Activated CD4-positive, alpha-beta T cell treated with anti-CD3 and anti-CD28 coated beads, Interleukin-2, amount 50 U/mL, for 4 hours (primary cell): ENCODE results near the gene PIP5K1C.

ENCODE experiments used
- DNase-seq, 2 experiments: peaks; one replicate each; pipeline ENCODE4 v3.0.0-alpha.2; 2020

The PIP5K1C gene

DNA sequence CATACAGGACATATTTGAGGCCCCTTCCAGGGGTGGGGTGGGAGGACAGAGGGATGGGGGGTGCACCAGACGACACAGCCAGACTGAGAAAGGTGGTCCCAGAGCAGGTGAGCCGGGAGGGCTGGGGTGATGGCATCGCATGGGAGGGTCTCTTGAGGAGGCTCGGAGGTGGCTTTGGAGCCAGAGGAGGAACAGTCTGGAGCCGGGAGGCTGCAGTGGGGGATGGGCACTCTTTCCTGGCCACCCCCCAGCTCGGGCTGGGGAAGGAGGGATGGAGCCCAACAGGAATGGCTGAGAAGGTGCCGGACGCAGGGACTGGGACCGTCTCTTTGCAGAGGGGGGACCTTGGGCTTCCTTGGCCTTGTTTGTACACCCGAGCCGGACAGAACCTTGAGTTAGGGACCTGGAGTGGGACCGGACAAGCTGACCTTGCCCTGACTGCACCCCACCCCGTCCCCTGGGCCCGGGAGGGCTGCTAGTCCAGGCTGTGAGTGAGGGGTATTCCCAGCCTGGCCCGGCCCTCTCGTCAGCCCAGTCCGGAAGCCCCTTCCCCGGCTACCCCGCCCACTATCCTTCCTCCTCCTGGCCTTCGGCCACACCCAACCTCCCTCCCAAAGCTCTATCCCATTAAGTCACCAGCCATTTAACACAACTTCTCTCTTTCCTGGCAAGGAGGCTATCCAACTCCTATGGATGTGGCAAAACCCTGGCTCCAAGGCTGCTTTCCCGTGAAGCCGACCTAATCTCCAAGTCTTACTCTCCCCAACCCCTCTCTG, 92.8 kb downstream of the PIP5K1C start:
- no peak for DNase-seq

DNA sequence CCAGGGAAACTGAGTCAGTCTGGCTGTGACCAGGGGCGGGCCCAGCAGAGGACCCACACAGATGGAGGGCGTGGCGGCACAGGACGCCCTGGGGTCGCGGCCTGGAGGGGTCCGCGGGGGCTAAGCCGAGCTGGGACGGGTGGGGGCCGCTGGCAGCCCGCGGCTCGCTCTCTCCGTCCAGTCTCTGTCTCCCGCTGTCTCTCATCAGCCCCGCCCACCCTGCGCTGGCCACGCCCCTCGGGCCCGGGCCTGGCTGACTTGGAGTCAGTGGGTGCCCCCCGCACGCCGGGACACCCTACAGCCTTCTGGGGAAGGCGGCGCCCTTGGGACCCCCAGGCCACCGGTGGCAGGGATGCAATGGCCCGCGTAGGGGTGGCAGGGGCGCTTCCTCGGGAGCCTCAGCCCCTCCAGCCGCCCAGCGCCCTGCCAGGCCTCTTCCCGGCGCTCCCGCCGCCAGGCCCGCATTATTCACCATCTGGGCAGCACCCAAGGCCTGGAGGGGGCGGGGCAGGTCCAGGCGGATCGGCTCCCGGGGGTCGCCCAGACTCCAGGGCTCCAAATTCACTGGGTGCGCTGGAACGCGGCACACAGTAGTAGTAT, 93.5 kb downstream of the PIP5K1C start, which contains the start of gene TBXA2R:
TBXA2R (minus strand) TSS at position 186 of the 600 bp plus-strand sequence. CDS start 6,241 bp downstream, outside the sequence.
- DNase-seq: peak; percentile 43 to 46

DNA sequence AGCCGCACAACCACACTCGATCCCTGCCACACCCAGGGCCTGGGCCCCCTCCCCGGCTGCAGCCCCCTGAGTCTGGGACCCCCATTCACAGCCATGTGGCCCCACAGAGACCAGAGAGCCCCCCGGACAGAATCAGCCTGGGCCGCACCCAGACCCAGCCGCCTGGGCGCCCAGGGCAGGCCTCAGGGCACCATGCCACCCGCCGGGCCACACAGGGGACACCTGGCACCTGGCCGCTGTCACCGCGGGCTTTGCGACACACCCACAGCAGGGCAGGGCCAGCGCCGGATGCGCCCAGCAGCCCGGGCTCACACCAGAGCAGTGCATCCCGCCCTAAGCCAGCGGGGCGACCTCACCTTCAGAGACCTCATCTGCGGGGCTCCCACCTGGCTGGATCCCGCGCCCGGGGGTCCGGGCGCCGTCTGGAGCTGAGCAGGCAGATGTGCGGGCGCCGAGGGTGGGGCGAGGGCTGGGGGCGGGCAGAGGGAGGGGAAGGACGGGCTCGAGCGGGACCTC, 94.0 kb downstream of the PIP5K1C start:
- DNase-seq: no peak

DNA sequence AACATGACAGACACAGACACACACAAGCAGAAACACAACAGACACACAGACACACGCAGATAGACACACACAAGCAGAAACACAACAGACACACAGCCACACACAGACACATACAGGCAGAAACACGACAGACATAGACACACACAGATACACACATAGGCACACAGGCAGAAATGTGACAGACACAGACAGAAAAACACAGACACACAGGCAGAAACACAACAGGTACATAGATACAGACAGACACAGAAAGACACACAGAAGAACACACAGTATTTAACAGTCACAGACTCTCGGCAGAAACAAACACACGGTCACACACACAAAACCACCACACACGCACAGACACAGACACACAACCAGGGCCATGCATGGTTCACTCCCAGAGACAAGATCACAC, 94.5 kb downstream of the PIP5K1C start:
- no peak for DNase-seq

DNA sequence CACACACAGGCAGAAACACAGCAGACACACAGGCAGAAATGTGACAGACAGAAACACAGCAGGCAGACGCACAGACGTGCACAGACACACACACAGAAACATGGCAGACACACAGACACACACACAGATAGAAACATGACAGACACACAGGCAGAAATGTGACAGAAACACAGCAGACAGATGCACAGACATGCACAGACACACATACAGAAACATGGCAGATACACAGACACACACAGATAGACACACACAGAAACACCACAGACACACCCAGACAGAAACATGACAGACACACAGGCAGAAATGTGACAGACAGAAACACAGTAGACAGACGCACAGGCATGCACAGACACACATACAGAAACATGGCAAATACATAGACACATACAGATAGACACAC, 94.9 kb downstream of the PIP5K1C start:
- DNase-seq: no peak

DNA sequence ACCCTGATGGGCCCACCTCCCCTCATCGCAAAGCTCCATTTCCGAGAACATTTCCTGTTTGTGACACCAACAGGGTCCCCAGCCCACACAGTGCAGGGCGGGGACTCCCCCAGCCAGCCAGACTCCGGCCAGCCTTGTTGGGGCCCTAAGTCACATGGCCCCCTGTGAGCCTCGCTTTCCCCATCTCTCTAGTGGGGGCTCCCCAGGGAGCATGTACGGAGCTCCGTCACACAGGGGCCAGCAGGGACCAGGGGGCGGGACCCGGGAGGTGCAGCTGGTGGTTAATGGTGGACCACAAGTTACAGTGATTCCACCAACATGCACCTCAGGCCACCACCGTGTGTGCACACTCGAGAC, 95.3 kb downstream of the PIP5K1C start:
- DNase-seq: no peak

DNA sequence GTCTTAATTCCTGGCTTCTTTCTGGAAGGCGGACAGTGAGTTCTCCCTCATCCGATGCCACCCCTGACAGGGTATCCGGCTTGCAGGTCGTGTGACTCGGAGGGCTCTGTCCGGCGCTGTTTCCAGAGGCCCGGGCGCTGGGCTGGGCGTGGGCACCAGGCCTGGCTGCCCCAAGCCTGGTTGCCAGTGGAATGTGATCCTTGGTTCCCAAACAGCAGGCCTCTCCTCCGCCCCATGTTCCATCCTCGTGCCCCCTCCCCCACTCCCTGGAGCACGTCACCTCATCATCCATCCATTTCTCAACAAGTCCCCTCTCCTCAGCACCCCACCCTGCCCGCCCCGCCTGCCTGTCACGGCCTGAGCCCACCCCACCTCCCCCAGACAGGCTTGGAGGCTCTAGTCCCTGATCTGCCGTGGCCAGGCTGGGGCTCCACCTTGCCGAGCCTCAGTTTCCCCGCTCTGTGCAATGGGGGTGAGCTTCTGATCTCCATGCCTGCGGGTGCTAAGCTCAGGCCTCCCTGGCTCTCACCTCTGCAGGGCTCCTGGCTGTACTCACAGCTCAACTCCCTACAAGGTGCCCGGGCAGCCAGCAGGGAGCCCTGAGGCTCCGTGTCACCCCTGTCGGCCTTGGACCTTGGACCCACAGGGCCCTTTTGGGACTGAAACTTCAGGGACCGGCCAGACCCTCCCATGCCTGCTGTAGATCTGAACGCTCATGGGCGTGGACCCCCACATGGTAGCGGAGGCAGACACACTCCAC, 95.9 kb downstream of the PIP5K1C start:
- no peak for DNase-seq

DNA sequence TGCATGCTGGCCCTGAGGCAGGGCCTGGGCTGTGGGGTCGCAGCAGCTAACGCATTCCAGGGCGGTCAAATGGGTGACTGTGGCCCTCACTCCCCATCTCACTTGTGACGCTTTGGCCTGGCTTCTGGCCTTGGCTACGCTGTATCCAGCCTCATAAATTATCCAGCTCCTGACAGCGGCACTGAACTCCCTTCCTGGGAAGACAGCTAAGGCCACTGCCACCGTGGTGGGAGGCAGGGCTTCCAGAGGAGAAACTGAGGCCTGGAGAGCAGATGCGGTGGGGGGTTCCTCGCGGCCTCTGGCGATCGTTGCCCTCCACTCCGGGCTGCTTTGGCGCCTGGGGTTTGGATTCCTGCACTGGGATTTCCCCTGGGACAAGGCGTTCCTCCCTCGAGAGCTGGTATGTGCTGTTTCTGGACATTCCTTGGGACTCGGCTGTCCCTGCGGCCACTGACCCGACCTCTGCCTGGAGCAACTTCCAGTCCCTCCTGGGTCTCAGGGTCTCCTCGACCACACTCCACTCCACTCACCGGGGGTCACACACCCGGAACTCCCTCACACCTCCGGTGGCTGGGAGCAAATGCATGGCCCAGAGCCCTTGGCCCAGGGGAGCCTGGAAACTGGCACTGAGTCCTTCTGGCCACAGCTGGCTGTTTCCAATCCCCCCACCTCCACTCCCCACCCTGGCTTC, 97.0 kb downstream of the PIP5K1C start:
- DNase-seq: no peak

DNA sequence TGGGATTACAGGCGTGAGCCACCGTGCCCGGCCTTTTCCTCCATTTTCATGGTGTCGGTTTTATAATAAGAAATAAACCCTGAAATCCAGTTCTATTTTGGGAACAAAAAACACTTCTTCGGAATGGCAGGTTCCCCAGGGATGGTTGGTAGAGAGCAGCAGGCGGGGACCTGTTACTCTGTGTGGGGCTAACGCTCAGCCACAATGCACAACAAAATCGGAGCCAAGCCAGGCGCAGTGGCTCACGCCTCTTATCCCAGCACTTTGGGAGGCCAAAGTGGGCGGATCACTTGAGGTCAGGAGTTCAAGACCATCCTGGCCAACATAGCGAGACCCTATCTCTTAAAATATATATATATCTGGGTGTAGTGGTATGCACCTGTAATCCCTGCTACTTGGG, 99.2 kb downstream of the PIP5K1C start:
- DNase-seq: no peak

DNA sequence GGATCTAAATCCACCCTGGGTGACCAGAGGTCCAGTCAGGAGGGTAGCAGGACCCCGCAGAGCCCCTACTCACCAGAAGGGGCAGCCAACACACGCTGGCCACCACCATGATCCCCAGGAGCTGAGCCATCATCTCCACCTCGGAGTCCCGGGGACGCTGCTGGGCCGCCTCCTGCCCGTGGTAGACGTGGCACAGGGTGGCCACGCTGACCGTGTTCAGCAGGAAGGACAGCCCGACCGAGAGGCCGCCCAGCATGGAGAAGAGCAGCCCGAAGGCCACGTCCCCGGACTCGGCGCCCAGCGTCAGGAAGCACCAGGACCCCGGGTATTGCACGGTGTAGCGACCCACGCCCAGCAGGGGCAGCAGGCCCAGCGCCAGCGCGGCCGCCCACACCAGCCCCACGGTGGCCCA, 100.5 kb downstream of the PIP5K1C start:
- DNase-seq: no peak

DNA sequence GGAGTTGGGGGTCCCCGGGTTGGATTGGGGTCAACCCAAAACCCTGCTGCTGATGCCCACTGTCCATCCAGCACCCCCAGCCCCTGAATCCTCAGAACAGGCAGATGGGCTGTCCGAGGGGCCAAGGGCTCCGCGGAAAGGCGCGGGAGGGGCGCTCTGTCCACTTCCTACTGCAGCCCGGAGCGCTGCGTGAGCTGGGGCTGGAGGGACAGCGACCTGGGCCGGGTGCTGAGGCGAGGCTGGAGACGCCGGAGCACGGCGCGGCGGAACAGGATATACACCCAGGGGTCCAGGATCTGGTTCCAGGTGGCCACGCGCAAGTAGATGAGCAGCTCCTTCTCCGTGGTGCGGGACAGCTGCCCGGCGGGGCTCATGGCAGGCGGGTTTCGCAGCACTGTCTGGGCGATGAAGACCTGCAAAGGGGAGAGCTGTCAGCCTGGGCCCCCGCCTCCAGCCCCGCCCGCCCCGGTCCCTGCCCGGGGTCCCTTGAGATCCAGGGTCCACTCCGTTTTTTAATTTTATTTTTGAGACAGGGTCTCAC, 104.7 kb downstream of the PIP5K1C start:
- no peak for DNase-seq

DNA sequence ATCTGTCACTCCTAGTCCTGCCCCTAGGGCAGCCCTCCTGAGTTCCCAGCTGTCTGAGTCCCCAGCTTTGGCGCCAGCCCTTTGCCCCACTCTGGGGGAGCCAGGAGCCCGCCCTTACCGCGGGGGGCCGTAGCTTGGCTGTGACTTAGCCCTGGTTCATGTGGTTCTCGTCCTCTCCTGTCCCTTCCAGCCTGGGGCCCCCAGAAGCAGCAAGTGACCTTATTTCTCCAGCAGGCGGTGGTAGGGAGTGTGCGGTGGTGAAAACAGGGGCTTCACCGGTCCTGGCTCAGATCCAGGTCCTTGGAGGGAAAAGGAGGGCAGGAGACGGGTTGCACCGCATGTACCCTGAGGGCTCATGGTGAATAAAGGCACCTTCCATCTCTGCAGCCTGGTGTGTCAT, 107.1 kb downstream of the PIP5K1C start:
- no peak for DNase-seq

DNA sequence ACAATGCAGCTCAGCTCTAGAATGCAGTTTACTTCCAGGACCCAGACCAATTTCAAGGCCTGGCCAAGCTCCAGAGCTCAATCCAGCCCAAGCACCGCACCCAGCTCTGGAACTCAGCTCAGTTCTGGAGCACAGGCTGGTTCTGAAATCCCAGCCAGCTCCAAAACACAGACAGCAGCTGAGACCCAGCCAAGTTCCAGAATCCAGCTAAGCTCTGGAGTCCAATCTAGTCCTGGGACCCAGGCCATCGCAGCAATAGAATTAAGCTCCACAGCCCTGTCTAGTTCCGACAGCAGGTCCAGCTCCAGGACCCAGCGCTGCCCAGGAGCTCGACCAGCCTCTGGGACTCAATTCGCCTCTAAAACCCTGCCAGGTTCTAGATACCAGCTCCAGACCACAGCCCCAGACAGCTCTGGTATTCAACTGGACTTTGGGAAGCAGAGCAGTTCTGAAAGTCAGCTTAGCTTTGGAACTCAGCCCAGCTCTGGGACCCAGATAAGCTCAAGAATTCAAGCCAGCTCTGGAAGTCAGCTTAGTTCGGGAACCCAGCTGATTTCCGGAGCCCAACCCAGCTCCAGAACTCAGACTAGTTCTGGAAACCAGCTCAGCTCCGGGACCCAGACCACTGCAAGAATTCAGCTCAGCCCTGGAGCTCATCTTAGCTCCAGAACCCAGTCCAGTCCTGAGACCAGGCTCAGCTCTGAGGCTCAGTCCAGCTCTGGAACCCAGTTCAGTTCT, 108.2 kb downstream of the PIP5K1C start:
- no peak for DNase-seq

DNA sequence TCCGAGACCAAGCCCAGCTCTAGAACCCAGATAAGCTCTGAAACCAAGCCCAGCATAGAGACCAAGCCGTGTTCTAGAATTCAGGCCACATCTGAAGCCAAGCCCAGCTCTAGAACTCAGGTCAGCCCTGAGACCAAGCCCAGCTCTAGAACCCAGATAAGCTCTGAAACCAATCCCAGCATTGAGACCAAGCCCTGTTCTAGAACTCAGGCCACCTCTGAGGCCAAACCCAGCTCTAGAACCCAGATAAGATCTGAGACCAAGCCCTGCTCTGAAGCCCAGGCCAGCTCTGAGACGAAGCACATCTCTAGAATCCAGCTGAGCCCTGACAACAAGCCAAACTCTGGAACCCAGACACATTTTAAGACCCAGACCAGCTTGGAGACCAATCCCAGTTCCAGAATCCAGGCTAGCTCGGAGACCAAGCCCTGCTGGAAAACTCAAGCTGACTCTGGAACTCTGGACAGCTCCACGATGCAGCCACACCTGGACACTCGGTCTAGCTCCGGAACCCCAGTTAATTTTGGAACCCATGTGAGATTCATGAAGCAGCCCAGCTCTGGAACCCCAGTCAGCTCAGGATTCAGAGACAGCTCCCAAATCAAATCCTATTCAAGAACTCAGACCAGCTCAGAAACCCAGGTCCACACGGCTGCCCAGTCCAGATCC, 109.1 kb downstream of the PIP5K1C start:
- DNase-seq: no peak

DNA sequence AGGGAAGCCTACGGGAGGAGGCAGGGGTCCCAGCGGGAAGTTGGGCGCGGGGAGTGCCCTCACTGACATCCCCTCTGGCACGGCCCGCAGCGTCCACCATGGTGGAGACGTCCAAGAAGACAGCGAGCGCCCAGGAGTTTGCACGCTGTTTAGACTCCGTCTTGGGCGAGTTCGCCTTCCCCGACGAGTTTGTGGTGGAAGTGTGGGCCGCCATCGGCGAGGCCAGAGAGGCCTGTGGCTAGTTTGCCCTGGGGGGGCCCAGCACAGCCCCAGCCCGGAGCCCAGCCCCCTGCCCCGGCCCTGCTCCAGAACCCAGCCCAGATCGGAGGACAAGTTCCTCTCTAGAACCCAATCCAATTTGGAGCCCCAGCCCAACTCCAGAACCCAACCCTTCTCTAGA, 110.3 kb downstream of the PIP5K1C start:
- no peak for DNase-seq

DNA sequence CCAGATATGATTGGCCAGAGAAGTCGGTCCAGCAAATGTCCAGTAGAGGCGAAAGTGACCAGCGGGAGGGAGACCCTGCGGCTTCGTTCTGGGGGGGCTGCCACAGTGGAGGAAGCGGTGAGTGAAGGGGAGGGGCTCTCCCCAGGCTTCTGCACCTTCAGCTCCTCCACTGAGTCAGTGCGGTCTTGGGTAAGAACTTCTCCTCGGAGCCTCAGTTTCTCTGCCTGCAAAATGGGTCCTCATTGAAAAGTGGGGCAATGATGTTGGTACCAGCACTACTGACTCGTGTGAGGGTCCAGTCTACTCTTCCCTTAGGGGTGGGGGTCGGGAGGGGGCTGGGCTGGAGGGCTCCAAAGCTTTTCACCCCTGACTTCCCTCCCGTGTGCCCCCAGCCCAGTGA, 110.8 kb downstream of the PIP5K1C start:
- no peak for DNase-seq

DNA sequence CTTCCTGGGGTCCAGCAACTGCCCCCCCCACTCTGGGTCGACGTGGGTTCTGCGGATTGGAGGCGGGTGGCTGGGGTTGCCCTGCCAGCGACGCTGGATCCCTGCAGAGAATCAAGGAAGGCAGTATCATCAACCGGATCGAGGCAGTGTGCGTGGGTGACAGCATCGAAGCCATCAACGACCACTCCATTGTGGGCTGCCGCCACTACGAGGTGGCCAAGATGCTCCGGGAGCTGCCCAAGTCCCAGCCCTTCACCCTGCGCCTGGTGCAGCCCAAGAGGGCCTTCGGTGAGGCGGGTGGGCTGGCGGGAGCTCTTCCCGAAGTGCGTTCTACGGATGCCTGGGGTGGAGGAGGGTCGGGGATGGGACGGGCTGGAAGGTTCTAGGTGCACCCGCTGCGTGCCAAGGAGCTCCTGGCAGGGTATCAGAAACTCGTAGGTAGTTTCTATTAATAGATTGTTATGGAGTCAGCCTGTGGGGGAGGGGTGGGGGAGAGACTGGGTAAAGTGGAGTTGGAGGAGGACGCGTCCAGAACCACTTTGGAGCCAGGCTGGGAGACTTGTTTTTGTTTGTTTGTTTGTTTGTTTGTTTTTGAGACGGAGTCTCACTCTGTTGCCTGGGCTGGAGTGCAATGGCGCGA, 113.4 kb downstream of the PIP5K1C start:
- no peak for DNase-seq

DNA sequence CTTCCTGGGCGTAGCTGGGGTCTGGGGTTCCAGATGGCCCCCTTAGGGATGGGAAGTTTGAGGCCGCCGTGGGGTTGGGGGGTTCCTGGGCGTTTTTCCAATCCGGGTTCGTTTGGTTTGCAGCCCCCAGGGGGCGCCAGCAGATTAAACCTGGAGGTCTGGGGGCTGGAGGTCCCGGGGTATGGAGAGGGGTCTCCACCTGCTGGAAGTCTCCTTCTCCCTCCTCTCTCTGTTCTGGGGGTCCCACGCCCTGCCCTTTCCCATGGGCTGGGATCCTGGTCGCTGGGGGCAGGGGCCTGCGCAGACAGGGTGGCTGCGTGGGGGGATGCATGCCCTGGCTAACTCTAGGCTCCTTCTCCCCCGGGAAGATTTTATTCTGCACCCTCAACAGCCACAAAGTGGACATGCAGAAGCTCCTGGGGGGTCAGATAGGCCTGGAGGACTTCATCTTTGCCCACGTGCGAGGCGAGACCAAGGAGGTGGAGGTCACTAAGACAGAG, 114.1 kb downstream of the PIP5K1C start:
- DNase-seq: peak in 1 of 2 experiments; percentile 35

DNA sequence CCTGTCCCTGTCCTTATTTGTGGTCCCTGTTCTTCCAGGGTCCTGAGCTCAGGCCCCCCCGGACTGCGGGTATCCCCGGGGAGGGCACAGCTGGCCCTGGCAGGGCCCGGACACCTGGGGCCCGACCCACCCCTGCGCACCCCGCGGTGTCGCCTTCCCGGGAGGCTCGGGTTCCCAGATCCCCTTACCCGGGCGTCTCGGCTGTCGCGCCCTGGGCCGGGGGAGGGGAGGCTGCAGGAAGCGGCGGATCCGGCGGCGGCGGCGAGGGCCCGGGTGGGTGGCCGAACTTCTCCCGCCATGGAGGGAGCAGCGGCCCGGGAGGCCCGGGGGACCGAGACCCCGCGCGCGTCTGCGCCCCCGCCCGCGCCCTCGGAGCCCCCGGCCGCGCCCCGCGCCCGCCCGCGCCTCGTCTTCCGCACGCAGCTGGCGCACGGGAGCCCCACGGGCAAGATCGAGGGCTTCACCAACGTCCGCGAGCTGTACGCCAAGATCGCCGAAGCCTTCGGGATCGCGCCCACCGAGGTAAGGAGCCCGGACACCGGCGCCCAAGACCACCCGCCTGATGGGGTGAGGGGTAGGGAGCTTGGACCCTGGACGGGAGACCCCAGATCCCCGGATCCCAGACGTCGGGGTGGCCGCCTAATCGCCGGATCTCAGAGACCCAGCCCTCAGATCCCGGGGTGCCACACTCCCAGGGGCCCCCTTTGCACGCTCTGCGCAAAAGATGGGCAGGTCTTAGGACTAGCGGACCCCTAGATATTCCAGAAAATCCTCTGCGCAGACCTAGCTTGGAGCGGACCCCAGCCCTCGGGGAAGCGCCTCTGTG, 114.8 kb downstream of the PIP5K1C start, which contains the start of gene GIPC3:
GIPC3 (plus strand) TSS at position 178 of the 826 bp plus-strand sequence; CDS start at position 298, 120 bp downstream.
- no peak for DNase-seq
